DND-41 (cell line): Measurements from ENCODE around the gene ATIC.

Experiments used
- ATAC-seq: fragments of 200-7000 bp; cut with Tn5 transposase; 3 replicates; pipeline ENCODE4 v1.9.1; 2021; ENCODE audit warnings: low read depth; ENCODE audit not compliant: insufficient read depth
- DNase-seq: peaks from one replicate; pipeline ENCODE4 v3.0.0-alpha.2; 2020
- H2AFZ ChIP-seq: 2 replicates; pipeline ENCODE4 v1.6.0; 2012; ENCODE audit warnings: low read depth, low read length
- H3K27ac ChIP-seq: 2 replicates; pipeline ENCODE4 v1.5.1; 2012; ENCODE audit warnings: low read length, inconsistent platforms
- H3K27me3 ChIP-seq: fragments of 200-600 bp; sonication (generic); 2 replicates; pipeline ENCODE4 v1.6.0; 2012; ENCODE audit warnings: low read length, mild to moderate bottlenecking, inconsistent platforms; ENCODE audit not compliant: insufficient read depth, poor library complexity
- H3K36me3 ChIP-seq: 2 replicates; pipeline ENCODE4 v1.5.1; 2012; ENCODE audit warnings: low read length, inconsistent platforms; ENCODE audit not compliant: insufficient read depth
- H3K4me1 ChIP-seq: 2 replicates; pipeline ENCODE4 v1.5.1; 2012; ENCODE audit warnings: mild to moderate bottlenecking, low read length; ENCODE audit not compliant: insufficient read depth
- H3K4me2 ChIP-seq: 2 replicates; pipeline ENCODE4 v1.6.0; 2012; ENCODE audit warnings: mild to moderate bottlenecking, moderate library complexity, low read length, inconsistent platforms; ENCODE audit not compliant: insufficient read depth
- H3K4me3 ChIP-seq, 2 experiments: fragments of 200-600 bp in 1 of 2; shearing (Covaris generic) in 1 of 2; 2 replicates each; pipeline ENCODE4 v1.5.1; 2012 to 2016; ENCODE audit warnings: inconsistent platforms in 2 of 2, low read length in 2 of 2, mild to moderate bottlenecking in 2 of 2, low read depth in 1 of 2, moderate library complexity in 1 of 2
- H3K79me2 ChIP-seq: 2 replicates; pipeline ENCODE4 v1.6.0; 2012; ENCODE audit warnings: low read length, inconsistent platforms; ENCODE audit not compliant: insufficient read depth
- H3K9ac ChIP-seq: 2 replicates; pipeline ENCODE4 v1.6.0; 2012; ENCODE audit warnings: low read depth, mild to moderate bottlenecking, inconsistent platforms, low read length, moderate library complexity
- H3K9me3 ChIP-seq: 2 replicates; pipeline ENCODE4 v1.5.1; 2012; ENCODE audit warnings: low read length, moderate library complexity, mild to moderate bottlenecking, inconsistent platforms; ENCODE audit not compliant: insufficient read depth, severe bottlenecking
- H4K20me1 ChIP-seq: 2 replicates; pipeline ENCODE4 v1.6.0; 2012; ENCODE audit warnings: low read length; ENCODE audit not compliant: insufficient read depth
- EZH2 ChIP-seq: IDR thresholded peaks from 3 replicates; pipeline ENCODE4 v1.6.1; 2012; ENCODE audit warnings: borderline replicate concordance, low read depth, mild to moderate bottlenecking, moderate library complexity, low read length, inconsistent platforms; ENCODE audit not compliant: severe bottlenecking
- TF ChIP-seq, protein P1 (sequence below): IDR thresholded peaks from 2 replicates; pipeline ENCODE4 v1.5.1; 2012; ENCODE audit warnings: borderline replicate concordance, low read length, moderate library complexity, mild to moderate bottlenecking; ENCODE audit not compliant: poor library complexity, severe bottlenecking; ENCODE audit errors: extremely low read depth

ATIC gene

GRCh38 chr2:215360596-215360995 is 48.7 kb downstream of the ATIC start:
- DNase-seq: no peak
- no peaks in the 10 kb centered on the region for H3K9me3 ChIP-seq
- no peaks in the 10 kb centered on the region for H3K79me2 ChIP-seq
- H3K27ac ChIP-seq: no peak overlapping the region
- H3K27me3 ChIP-seq: no peaks in the 10 kb centered on the region
- no peak overlapping the region for H3K9ac ChIP-seq
- H2AFZ ChIP-seq: no peak overlapping the region
- no peak for ATAC-seq
- no peaks in the 10 kb centered on the region for H3K4me1 ChIP-seq
- no peak for TF ChIP-seq EZH2
- TF ChIP-seq, protein P1, sequence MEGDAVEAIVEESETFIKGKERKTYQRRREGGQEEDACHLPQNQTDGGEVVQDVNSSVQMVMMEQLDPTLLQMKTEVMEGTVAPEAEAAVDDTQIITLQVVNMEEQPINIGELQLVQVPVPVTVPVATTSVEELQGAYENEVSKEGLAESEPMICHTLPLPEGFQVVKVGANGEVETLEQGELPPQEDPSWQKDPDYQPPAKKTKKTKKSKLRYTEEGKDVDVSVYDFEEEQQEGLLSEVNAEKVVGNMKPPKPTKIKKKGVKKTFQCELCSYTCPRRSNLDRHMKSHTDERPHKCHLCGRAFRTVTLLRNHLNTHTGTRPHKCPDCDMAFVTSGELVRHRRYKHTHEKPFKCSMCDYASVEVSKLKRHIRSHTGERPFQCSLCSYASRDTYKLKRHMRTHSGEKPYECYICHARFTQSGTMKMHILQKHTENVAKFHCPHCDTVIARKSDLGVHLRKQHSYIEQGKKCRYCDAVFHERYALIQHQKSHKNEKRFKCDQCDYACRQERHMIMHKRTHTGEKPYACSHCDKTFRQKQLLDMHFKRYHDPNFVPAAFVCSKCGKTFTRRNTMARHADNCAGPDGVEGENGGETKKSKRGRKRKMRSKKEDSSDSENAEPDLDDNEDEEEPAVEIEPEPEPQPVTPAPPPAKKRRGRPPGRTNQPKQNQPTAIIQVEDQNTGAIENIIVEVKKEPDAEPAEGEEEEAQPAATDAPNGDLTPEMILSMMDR: no peak
- H3K36me3 ChIP-seq: peaks cover 7% of the 10 kb centered on the region; the same call in 1 of the 2 replicates
- no peaks in the 10 kb centered on the region for H4K20me1 ChIP-seq
- no peak overlapping the region for H3K4me3 ChIP-seq
- no peak overlapping the region for H3K4me2 ChIP-seq

DNA sequence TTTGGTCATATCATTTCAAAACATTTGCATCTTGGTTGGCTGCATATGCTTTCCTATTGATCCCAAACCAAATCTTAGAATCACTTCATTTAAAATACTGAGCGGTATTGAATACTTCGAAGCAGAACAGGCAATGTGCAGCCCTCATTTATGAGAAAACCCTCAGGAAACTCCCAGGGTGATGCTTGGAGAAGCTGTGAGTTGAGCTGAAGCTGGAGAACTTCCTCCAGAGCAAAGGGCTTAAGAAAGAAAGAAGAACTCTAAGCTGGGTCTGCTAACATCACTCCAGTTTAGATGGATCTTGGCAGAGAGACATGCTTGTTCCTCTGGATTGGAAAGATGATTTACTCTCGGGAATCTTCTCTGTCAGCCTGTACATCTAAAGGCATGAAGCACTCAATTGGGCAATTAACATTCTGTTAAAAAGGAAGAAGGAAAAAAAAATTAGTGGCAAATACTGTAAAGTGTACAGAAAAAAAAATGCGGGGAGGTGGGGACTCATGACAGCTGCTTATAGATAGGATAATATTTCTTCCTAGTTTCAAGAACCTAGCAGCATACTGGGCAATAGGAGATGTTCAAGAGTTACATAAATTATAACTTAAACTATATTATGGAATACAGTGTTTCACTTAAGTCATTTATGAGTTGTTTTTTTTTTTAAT is 49.5 kb downstream of the ATIC start:
- ATAC-seq (no peak), DNase-seq (no peak)
- no peak for TF ChIP-seq EZH2
- TF ChIP-seq, protein P1: no peak
- no peaks in the 10 kb centered on the region for H3K27me3 ChIP-seq
- H3K4me1 ChIP-seq: no peaks in the 10 kb centered on the region
- no peak overlapping the region for H3K9ac ChIP-seq
- no peak overlapping the region for H3K4me3 ChIP-seq
- no peak overlapping the region for H2AFZ ChIP-seq
- no peak overlapping the region for H3K4me2 ChIP-seq
- H3K27ac ChIP-seq: no peak overlapping the region
- no peaks in the 10 kb centered on the region for H4K20me1 ChIP-seq
- H3K9me3 ChIP-seq: no peaks in the 10 kb centered on the region
- H3K79me2 ChIP-seq: no peaks in the 10 kb centered on the region
- H3K36me3 ChIP-seq: peaks cover 7% of the 10 kb centered on the region; the same call in 1 of the 2 replicates

DNA sequence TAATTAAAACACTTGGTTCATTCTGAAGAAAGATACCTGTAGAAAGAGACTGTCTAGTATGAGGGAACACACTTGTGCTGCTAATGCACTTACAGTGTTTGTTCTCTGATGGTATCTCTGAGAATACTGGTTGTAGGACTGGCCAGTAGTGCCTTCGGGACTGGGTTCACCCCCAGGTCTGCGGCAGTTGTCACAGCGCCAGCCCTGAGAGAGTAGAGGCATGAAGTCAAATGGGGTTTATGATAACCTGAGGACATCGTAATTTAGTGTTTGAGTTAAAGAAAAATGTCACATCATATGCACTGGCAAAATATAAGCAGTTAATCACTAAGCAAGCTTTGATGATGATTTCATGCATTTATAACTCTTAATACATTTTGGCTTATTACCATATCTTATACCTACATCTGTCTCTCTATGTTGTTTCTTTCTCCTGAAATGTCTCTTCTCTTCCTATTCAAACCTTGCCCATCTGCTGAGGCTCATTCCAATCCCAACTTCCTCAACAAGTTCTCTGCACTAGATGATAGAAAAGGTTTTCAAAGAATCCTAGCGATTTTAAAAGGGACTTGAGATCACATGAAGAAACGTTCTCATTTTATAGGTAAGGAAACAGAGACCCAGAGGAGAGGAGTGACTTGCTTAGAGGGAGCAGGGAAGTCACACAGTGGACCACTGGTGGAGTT is 50.2 kb downstream of the ATIC start:
- Histone ChIP-seq H3K4me2 (no peak overlapping the region), H3K4me3 (no peak overlapping the region), H3K27ac (no peak overlapping the region), H4K20me1 (no peaks in the 10 kb centered on the region), H3K9me3 (no peaks in the 10 kb centered on the region), H3K27me3 (no peaks in the 10 kb centered on the region), H3K79me2 (no peaks in the 10 kb centered on the region), H3K4me1 (no peaks in the 10 kb centered on the region), H2AFZ (no peak overlapping the region), H3K9ac (no peak overlapping the region), H3K36me3 (peaks cover 7% of the 10 kb centered on the region; the same call in 1 of the 2 replicates)
- ATAC-seq (no peak), DNase-seq (no peak)
- TF ChIP-seq, protein P1: no peak
- TF ChIP-seq EZH2: no peak
